ENCODE data around the gene ABCC11. TPM values are rescaled to one million over a fixed set of nuclear protein-coding genes. Genes with fewer than 3 reads are reported as not detected.

The ABCC11 gene
- polyA plus RNA-seq, 3 donors = 0.11 to 0.22 (median 0.14) TPM

- DNase-seq (ENCODE audit: extremely low read depth in 1 of 11, low read depth in 9 of 11, low spot score in 4 of 11) = peak in 10 of 11 donors; percentile 12 to 57 (median 38)
These were observed 129.9 kb downstream of the ABCC11 start for GRCh38 chr16:48117217-48118105.

Other genes with a start within 250 kb of the ABCC11 start
- gene ABCC12, start 91.5 kb downstream of the ABCC11 start, polyA plus RNA-seq (ENCODE audit: insufficient read length in 3 of 3) = under 1 TPM; 0.03 to 0.13 (median 0.08) TPM
- 10 to 100 TPM; 67.7 to 80.0 (median 78.2) TPM for gene LONP2, start 3.2 kb downstream of the ABCC11 start, polyA plus RNA-seq (ENCODE audit: insufficient read length in 3 of 3)
- 10 to 100 TPM; 45.2 to 54.1 (median 52.6) TPM for gene SIAH1, start 137.9 kb upstream of the ABCC11 start, polyA plus RNA-seq (ENCODE audit: insufficient read length in 3 of 3)